Measurements from ENCODE around the gene FRMD1.

Gene FRMD1

GRCh38 chr6:168102315-168102985, 23.4 kb upstream of the FRMD1 start:
- Mint-ChIP-seq H3K27me3 (peaks cover 59% of the 10 kb centered on the region), H3K36me3 (no peaks in the 10 kb centered on the region), H3K4me1 (no peaks in the 10 kb centered on the region), H3K9me3 (no peaks in the 10 kb centered on the region), H3K4me3 (no peak overlapping the region), H3K27ac (no peak overlapping the region)
- no peak for ATAC-seq

- Mint-ChIP-seq H3K27me3 (peaks cover 65% of the 10 kb centered on the region), H3K36me3 (no peaks in the 10 kb centered on the region)
- peak; percentile 4 for ATAC-seq
Observed at GRCh38 chr6:168101590-168102314, 22.7 kb upstream of the FRMD1 start.

DNA sequence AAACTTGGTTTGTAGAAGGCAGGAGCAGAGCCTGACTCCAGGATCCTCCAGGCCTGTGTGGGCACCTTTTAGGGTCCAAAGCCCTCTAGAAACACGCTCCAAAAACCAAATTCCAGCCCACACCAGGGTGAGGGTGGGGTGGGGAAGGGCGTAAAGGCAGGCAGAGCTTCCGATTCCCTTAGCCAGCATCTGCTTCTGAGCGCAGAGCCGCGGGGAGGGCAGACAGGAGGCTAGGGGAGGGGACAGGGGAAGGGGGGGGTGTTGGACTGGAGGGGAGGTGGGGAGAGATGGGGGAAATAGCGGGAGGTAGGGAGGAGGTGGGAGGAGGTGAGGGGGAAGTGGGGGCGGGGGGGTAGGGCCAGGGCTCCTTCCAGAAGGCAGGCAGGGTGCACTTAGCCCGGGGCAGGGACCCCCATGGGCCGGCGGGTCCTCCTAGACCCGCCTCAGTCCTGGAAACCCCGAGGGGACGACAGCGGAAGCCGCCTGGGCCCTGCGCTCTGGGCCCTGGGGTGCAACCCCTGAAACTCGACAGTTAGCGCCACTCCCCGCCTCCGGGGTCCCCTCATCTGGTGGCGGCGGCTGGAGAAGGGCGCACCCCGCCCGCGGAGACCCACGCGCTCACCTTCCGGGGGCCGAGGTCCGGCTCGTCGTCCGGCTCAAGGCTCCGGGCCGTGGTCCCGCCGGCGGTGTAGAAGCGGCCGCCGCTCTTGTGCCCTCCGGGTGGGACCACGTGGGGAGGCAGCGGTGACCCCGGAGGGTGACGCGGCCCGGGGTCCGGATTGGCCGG, 22.0 kb upstream of the FRMD1 start:
- no peak overlapping the region for H3K27ac Mint-ChIP-seq
- no peaks in the 10 kb centered on the region for H3K9me3 Mint-ChIP-seq
- no peaks in the 10 kb centered on the region for H3K36me3 Mint-ChIP-seq
- peaks cover 65% of the 10 kb centered on the region for H3K27me3 Mint-ChIP-seq
- no peak overlapping the region for H3K4me3 Mint-ChIP-seq
- ATAC-seq: peak; percentile 35
- H3K4me1 Mint-ChIP-seq: no peaks in the 10 kb centered on the region

More at GRCh38 chr6:168101590-168102314, 22.7 kb upstream of the FRMD1 start:
- H3K4me3 Mint-ChIP-seq: no peak overlapping the region
- no peak overlapping the region for H3K27ac Mint-ChIP-seq
- no peaks in the 10 kb centered on the region for H3K9me3 Mint-ChIP-seq
- H3K4me1 Mint-ChIP-seq: no peaks in the 10 kb centered on the region

- Mint-ChIP-seq H3K36me3 (no peaks in the 10 kb centered on the region), H3K27me3 (peaks cover 58% of the 10 kb centered on the region), H3K4me1 (no peaks in the 10 kb centered on the region), H3K9me3 (no peaks in the 10 kb centered on the region), H3K27ac (no peak overlapping the region), H3K4me3 (no peak overlapping the region)
- no peak for ATAC-seq
Observed at GRCh38 chr6:168100011-168100802, 21.2 kb upstream of the FRMD1 start.

DNA sequence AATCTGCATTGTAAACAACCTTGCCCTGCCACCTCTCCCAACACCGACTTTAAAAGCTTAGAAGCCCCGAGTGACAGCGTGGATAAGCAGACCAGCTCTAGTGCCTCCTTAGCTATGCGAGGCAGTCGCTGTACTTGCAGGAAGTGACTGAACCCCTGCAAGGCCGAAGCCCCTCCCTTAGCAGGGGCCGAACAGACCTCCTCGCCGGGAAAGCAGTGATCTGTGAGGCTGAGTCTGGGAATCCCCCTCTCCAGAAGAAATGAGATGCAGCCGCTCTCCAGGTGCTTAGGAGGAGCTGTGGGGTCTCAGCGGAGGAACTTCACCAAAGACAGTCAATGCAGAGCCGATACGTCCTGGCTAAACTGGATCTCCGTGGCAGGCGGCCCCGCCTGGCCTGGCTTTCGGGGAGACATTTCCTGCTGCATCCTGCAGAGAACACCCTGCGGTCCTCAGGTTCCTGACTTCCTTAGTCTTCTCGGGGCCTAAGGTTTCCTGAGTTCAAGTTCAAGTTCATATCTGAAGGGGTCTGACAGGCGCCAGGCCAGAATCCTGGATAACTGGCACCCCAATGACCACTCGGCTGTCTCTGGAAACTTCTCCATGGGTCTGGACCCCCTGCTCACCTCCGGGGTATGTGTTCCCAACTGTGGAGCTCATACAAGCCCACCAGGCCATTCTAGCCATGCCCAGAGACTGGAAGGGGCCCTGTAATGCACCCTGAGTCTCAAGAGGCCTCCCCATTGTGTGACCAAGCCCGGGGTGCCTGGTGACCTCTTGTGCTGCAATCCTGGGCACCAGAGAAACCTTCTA, 20.4 kb upstream of the FRMD1 start:
- H3K4me3 Mint-ChIP-seq: no peak overlapping the region
- no peaks in the 10 kb centered on the region for H3K36me3 Mint-ChIP-seq
- no peaks in the 10 kb centered on the region for H3K9me3 Mint-ChIP-seq
- H3K4me1 Mint-ChIP-seq: no peaks in the 10 kb centered on the region
- H3K27ac Mint-ChIP-seq: no peak overlapping the region
- ATAC-seq: no peak
- H3K27me3 Mint-ChIP-seq: peaks cover 50% of the 10 kb centered on the region

GRCh38 chr6:168098431-168098861, 19.4 kb upstream of the FRMD1 start:
- no peaks in the 10 kb centered on the region for H3K4me1 Mint-ChIP-seq
- H3K4me3 Mint-ChIP-seq: no peak overlapping the region
- H3K9me3 Mint-ChIP-seq: no peaks in the 10 kb centered on the region
- H3K27ac Mint-ChIP-seq: no peak overlapping the region
- H3K27me3 Mint-ChIP-seq: peaks cover 41% of the 10 kb centered on the region
- no peaks in the 10 kb centered on the region for H3K36me3 Mint-ChIP-seq
- no peak for ATAC-seq

DNA sequence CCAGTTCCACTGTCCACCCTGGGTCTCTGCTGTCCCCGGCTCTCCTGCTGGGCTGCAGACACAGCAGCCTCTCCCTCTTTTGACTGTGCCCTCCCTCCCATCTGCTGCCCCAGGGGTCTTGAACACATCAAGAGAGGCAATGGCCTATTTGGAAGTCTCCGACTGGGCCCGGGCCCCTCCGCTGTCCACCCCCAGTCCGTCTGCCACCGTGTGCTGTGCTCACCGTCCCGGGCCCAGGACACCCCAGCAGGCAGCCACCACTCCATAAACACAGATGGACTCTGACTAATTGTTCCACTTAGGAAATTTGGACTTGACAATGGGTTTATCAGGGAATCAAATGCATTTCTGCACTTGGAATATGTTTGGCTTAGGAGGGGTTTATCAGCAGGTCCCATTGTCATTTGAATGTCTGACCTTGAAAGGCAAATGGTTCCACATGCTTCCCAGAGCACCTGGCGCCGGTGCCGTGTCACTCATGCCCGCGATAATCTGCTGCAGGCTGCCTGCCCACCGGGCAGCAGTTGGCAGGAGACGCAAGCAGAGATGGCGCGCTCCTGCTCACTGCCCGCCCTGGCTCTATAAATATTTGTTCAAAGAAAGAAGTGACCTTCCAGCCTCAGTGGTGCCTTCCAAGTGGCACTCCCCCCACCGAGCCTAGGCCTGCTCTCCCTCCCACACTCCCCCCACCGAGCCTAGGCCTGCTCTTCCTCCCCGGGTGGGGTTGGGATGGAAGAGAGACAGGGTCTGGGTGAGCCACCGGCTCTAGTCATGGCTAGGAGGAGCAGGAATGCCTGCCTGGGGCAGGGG, 18.8 kb upstream of the FRMD1 start:
- no peak for ATAC-seq
- peaks cover 35% of the 10 kb centered on the region for H3K27me3 Mint-ChIP-seq
- peaks cover under 1% of the 10 kb centered on the region for H3K9me3 Mint-ChIP-seq
- H3K36me3 Mint-ChIP-seq: no peaks in the 10 kb centered on the region
- no peaks in the 10 kb centered on the region for H3K4me1 Mint-ChIP-seq
- H3K4me3 Mint-ChIP-seq: no peak overlapping the region
- H3K27ac Mint-ChIP-seq: no peak overlapping the region

DNA sequence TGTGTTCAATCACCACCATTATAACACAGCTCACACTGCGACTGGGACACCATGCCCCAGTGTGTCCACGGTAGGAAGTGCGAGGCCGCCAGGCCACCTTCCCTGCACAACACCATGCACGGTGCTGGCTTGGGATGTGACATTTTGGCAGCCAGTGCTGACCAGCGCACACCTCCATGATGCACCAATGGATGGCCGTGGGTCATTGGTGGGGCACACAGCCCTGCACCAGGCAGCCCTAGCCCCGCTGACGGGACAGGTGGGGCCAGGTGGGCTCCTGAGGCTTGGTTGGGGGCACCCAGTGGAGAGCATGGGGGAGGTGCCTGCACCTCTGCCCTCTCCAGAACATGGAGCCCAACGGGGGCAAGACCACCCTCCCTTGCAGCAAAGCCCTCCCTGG, 18.2 kb upstream of the FRMD1 start:
- Mint-ChIP-seq H3K27ac (no peak overlapping the region), H3K36me3 (no peaks in the 10 kb centered on the region), H3K9me3 (peaks cover 4% of the 10 kb centered on the region), H3K27me3 (peaks cover 29% of the 10 kb centered on the region), H3K4me1 (no peaks in the 10 kb centered on the region), H3K4me3 (no peak overlapping the region)
- ATAC-seq: no peak

GRCh38 chr6:168096271-168096764, 17.3 kb upstream of the FRMD1 start:
- Mint-ChIP-seq H3K9me3 (peaks cover 9% of the 10 kb centered on the region), H3K4me3 (no peak overlapping the region), H3K27ac (no peak overlapping the region), H3K36me3 (no peaks in the 10 kb centered on the region), H3K27me3 (peaks cover 20% of the 10 kb centered on the region), H3K4me1 (no peaks in the 10 kb centered on the region)
- no peak for ATAC-seq

GRCh38 chr6:168095716-168096250, 16.8 kb upstream of the FRMD1 start:
- Mint-ChIP-seq H3K4me1 (no peaks in the 10 kb centered on the region), H3K9me3 (peaks cover 9% of the 10 kb centered on the region), H3K36me3 (no peaks in the 10 kb centered on the region), H3K27ac (no peak overlapping the region), H3K27me3 (peaks cover 20% of the 10 kb centered on the region), H3K4me3 (no peak overlapping the region)
- ATAC-seq: no peak

- Mint-ChIP-seq H3K27me3 (peaks cover 20% of the 10 kb centered on the region), H3K36me3 (no peaks in the 10 kb centered on the region), H3K9me3 (peaks cover 9% of the 10 kb centered on the region), H3K27ac (no peak overlapping the region), H3K4me1 (no peaks in the 10 kb centered on the region), H3K4me3 (no peak overlapping the region)
- ATAC-seq: no peak
Observed at GRCh38 chr6:168095171-168095691, 16.2 kb upstream of the FRMD1 start.

DNA sequence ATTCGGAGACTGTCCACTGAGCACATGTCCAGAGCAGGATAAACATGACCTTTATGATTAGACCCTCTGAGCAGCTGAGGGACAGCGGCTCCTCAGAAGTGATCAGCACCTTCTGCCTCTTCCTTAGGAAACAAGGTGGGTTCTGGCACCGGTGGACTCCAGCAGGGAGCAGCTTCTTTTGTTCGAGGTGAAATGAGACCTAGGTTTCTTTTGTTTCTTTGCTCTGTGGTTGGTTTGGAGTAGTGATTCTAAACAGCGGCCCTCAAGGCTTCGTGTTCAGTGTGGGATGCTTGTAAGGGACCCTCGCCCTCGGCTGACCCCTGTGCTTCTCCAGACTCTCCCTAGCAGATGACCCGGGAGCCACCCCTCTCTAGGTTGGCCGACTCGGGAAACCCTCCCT, 14.6 kb upstream of the FRMD1 start:
- no peak overlapping the region for H3K27ac Mint-ChIP-seq
- H3K27me3 Mint-ChIP-seq: peaks cover 17% of the 10 kb centered on the region
- no peak overlapping the region for H3K4me3 Mint-ChIP-seq
- no peak for ATAC-seq
- no peaks in the 10 kb centered on the region for H3K36me3 Mint-ChIP-seq
- H3K9me3 Mint-ChIP-seq: peaks cover 9% of the 10 kb centered on the region
- no peaks in the 10 kb centered on the region for H3K4me1 Mint-ChIP-seq

DNA sequence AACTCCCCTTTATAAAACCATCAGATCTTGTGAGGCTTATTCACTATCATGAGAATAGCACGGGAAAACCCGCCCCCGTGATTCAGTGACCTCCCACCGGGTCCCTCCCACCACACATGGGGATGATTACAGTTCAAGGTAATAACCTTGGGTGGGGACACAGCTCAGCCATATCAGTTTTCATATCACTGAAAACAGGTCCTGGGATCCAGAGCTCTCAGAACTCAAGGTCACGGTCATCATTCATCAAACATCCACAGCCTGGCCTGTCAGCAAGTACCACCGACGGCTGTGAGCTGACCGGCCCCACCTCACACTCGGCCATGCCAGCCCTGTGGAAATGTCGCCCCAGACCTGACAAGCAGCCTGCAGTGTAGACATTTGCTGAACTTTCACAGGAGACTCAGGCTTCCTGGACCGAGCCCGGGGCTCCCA, 14.1 kb upstream of the FRMD1 start:
- Mint-ChIP-seq H3K27me3 (peaks cover 12% of the 10 kb centered on the region), H3K4me1 (no peaks in the 10 kb centered on the region), H3K27ac (no peak overlapping the region), H3K4me3 (no peak overlapping the region), H3K9me3 (peaks cover 9% of the 10 kb centered on the region), H3K36me3 (no peaks in the 10 kb centered on the region)
- ATAC-seq: no peak

Measured in stimulated activated memory B cell treated with anti-CD40 and anti-IgM and Interleukin-4, amounts not matched to agents 10 μg/mL and 1 μg/mL and 100 μg/mL, for 72 hours (primary cell).